GM18508 (cell line): ENCODE measurements around the gene PARVA.

Source experiments
- ATAC-seq: cut with Tn5 transposase; IDR thresholded peaks from one replicate; pipeline ENCODE4 v1.9.1; 2021; ENCODE audit warnings: moderate number of reproducible peaks; ENCODE audit not compliant: insufficient read depth, unreplicated experiment

Gene PARVA

DNA sequence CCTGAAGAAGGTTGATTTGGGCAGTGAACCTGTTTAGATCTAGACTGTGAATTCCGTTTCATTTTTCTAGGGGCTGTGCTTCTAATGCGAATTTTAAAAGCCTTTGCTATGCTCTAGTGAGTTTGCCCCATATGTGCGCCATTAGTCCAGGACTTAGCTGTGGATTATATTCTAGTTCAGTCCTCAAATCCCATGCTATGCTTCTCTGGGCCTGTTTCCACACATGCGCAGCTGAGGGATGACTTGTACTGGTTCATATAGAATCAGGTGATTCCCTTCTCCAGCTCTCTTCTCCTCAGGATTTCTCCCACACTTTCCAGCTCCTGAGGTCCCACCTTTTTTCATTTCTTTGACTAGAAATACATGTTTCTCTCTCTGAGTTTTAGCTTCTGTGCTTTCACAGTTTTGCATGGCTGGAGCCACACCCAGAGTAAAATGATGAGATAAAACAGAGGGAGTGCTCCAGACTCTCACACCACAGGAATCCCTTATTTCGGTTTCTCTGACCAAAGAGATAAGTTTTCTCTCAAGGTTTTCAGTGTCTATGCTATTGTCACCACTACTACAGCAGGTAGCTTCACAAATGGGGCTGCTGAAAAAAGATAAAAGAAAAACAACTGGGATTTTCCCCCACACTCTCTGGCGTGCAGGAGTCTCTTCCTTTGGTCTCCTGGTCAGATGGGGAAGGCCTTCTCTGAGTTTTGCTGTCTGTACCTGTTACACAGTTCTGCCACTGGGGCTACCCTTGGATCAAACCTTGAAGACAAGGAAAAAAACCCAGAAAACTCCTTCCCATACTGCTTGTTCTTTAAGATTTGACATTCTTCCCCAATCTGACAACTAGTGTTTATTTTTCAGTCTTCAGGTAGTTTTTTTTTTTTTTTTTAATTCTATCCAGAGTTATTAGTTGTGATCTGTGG is 200.6 kb downstream of the PARVA start:
- no peak for ATAC-seq

- ATAC-seq = no peak
Observed at GRCh38 chr11:12581416-12581815, 204.0 kb downstream of the PARVA start.

DNA sequence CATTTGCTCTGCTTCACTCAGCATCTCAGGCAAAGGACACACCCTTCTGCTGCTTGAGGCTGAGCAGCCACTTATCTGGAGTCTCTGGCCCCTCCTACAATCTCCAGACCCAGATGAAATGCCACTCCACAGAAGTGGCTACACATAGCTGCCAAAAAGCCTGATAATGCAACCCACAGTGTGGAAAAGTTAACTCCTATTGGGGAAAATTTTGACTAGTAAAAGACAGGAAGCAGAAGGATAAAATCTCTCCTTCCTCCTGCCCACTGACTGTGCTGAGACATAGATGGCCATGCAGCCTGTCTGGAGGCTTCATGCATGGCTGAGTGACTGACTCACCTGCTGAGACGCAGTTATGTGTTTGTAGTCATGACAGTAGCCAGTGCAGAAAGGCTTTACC is 204.6 kb downstream of the PARVA start:
- ATAC-seq = no peak
